Prostate gland (tissue), 2 donors: ENCODE data around the gene CDH9. TPM values are rescaled to one million over a fixed set of nuclear protein-coding genes. Genes with fewer than 3 reads are reported as not detected.
"Not testable (repeated sequence)": the region's sequence is repeated elsewhere in the genome, so short reads cannot be mapped to it uniquely, and the experiment has no call there.

Source experiments
- DNase-seq: peaks from one replicate; pipeline ENCODE4 v3.0.0-alpha.2; 2019; ENCODE audit warnings: low spot score
- H3K27ac ChIP-seq, 2 donors: fragments of 200-600 bp; sonication (generic); 2 replicates each; pipeline ENCODE4 v1.5.1; 2017 to 2019
- H3K27me3 ChIP-seq: fragments of 200-600 bp; sonication (generic); replicated peaks from 2 replicates; pipeline ENCODE4 v1.5.1; 2019; ENCODE audit not compliant: insufficient read depth
- H3K36me3 ChIP-seq, 2 donors: fragments of 200-600 bp; sonication (generic); 1 replicate in 1 of 2; 2 replicates in 1 of 2; pipeline versions ENCODE4 v1.5.1 to v1.8.1; 2017 to 2019
- H3K4me1 ChIP-seq: fragments of 200-600 bp; sonication (generic); replicated peaks from 2 replicates; pipeline ENCODE4 v1.5.1; 2019
- H3K4me3 ChIP-seq, 2 donors: fragments of 200-600 bp; sonication (generic); 2 replicates each; pipeline ENCODE4 v1.5.1; 2017 to 2019
- H3K9me3 ChIP-seq: fragments of 200-600 bp; sonication (generic); 2 replicates; pipeline ENCODE4 v1.5.1; 2017
- CTCF ChIP-seq, 4 experiments: fragments of 200-600 bp in 2 of 4; fragments of 450-650 bp in 2 of 4; sonication (generic) in 2 of 4; IDR thresholded peaks; 1 replicate in 3 of 4; 2 replicates in 1 of 4; pipeline ENCODE4 v1.5.1; 2016 to 2019; ENCODE audit warnings: antibody characterized with exemption in 4 of 4, mild to moderate bottlenecking in 2 of 4, moderate library complexity in 2 of 4
- POLR2A ChIP-seq: fragments of 450-650 bp; IDR thresholded peaks from one replicate; pipeline ENCODE4 v1.6.1; 2016; ENCODE audit warnings: antibody characterized with exemption, mild to moderate bottlenecking
- POLR2AphosphoS5 ChIP-seq: sonication (generic); formaldehyde crosslinking; IDR thresholded peaks from one replicate; pipeline ENCODE4 v1.6.1; 2017; ENCODE audit warnings: antibody characterized with exemption
- WGBS: methylation state at CpG from one replicate; pipeline ENCODE4 v1.1.5; 2018; 5-methylcytosine and 5-hydroxymethylcytosine counted together
- intact Hi-C: fragments of 100-400 bp; cut with DNase I; formaldehyde crosslinking; loops from one replicate; pipeline ENCODE4 v1.14.2; 2022
- total RNA-seq, 2 donors: library from RNA; depleted of rRNA; stranded (reverse); fragments of >200 nt; gene quantifications; one replicate each; pipeline ENCODE4 v1.1.0, GENCODE V29; 2016

CDH9 gene
- total RNA-seq, 2 donors from 2014 or later = not detected

DNA sequence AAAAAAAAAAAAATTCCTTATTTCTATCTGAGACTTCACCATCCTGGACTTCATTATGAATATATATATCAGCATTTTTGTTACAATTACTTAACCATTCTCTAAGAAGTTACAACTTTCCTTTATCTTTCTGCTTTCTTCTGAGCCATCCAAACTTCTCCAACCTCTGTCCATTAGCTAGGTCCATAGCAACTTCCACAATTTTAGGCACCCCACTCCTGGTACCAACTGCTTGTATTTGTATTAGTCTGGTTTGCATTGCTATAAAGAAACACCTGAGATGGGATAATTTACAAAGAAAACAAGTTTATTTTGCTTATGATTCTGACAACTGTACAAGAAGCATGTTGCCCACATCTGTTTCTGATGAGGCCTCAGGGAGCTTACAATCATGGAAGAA, 182.1 kb downstream of the CDH9 start:
- Histone ChIP-seq H3K4me1 (no peaks in the 10 kb centered on the region), H3K27ac (no peak overlapping the region), H3K9me3 (no peaks in the 10 kb centered on the region), H3K36me3 (no peaks in the 10 kb centered on the region), H3K27me3 (no peaks in the 10 kb centered on the region), H3K4me3 (no peak overlapping the region)
- TF ChIP-seq CTCF (IDR thresholded peaks at IDR 0.05) (no peak), POLR2AphosphoS5 (no peak), POLR2A (no peak)
- intact Hi-C loops = no loop called here
- no peak for DNase-seq

DNA sequence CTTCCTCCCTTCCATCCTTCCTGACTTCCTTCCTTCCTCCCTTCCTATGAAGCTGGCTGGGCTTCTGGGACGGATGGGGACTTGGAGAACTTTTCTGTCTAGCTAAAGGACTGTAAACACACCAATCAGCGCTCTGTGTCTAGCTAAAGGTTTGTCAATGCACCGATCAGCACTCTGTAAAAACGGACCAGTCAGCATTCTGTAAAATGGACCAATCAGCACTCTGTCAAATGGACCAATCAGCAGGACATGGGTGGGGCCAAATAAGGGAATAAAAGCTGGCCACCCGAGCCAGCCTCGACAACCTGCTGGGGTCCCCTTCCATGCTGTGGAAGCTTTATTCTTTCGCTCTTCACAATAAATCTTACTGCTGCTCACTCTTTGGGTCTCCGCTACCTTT, 185.9 kb downstream of the CDH9 start:
- H3K4me1 ChIP-seq, DNase-seq, H3K9me3 ChIP-seq, H3K36me3 ChIP-seq, intact Hi-C loops, H3K27ac ChIP-seq, H3K4me3 ChIP-seq, H3K27me3 ChIP-seq: not testable (repeated sequence)
- WGBS = 94% methylated on average over 8 of the region's 8 CpGs

- no peak overlapping the region for H3K27ac ChIP-seq
- H3K4me1 ChIP-seq = no peaks in the 10 kb centered on the region
- H3K4me3 ChIP-seq = no peak overlapping the region
- no peaks in the 10 kb centered on the region for H3K9me3 ChIP-seq
- no peak for DNase-seq
- no peaks in the 10 kb centered on the region for H3K36me3 ChIP-seq
- intact Hi-C loops = no loop called here
- H3K27me3 ChIP-seq = no peaks in the 10 kb centered on the region
- no peak for TF ChIP-seq CTCF (IDR thresholded peaks at IDR 0.05)
- TF ChIP-seq POLR2AphosphoS5 = no peak
- 88% methylated on average over 14 of the region's 14 CpGs for WGBS
Measured at GRCh38 chr5:26847041-26847736, 191.2 kb downstream of the CDH9 start.

GRCh38 chr5:26843677-26844076, 194.7 kb downstream of the CDH9 start:
- Histone ChIP-seq H3K4me1 (no peaks in the 10 kb centered on the region), H3K27me3 (no peaks in the 10 kb centered on the region), H3K9me3 (no peaks in the 10 kb centered on the region), H3K36me3 (no peaks in the 10 kb centered on the region), H3K27ac (no peak overlapping the region), H3K4me3 (no peak overlapping the region)
- no peak for DNase-seq
- intact Hi-C loops = no loop called here
- TF ChIP-seq CTCF (IDR thresholded peaks at IDR 0.05) = no peak
- no peak for TF ChIP-seq POLR2AphosphoS5
- TF ChIP-seq POLR2A = no peak
- 88% methylated on average over 2 of the region's 2 CpGs for WGBS

DNA sequence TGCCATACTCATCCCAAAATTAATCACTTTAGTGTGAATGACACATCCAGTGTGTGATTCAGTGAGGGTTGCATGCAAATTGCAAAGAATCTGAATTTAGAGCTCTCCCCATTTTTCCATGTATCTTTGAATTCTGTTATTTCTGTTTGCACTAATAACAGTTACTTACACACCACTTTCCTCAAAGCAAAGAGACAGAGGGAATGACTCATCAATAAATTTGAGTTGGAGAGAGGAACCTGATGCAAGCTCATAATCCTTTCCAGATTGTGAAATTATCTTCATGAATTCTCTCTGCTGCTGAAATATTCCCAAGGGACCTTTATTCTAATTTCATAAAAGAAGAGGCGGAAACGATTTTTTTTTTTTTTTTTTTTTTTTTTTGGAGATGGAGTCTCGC, 204.8 kb downstream of the CDH9 start:
- WGBS = 64% methylated on average over 3 of the region's 3 CpGs
- no peaks in the 10 kb centered on the region for H3K27me3 ChIP-seq
- H3K9me3 ChIP-seq = no peaks in the 10 kb centered on the region
- H3K36me3 ChIP-seq = no peaks in the 10 kb centered on the region
- H3K4me3 ChIP-seq = no peak overlapping the region
- DNase-seq = no peak
- TF ChIP-seq CTCF (IDR thresholded peaks at IDR 0.05) (no peak), POLR2A (no peak), POLR2AphosphoS5 (no peak)
- intact Hi-C loops = no loop called here
- H3K27ac ChIP-seq = no peak overlapping the region
- H3K4me1 ChIP-seq = no peaks in the 10 kb centered on the region
